Measurements from ENCODE around the gene ACP1. TPM values are rescaled to one million over a fixed set of nuclear protein-coding genes. Genes with fewer than 3 reads are reported as not detected.

Gene ACP1
- polyA plus RNA-seq, 2 of the 4 experiments (the other 2 are of a cell fraction): 204 to 338 TPM

DNA sequence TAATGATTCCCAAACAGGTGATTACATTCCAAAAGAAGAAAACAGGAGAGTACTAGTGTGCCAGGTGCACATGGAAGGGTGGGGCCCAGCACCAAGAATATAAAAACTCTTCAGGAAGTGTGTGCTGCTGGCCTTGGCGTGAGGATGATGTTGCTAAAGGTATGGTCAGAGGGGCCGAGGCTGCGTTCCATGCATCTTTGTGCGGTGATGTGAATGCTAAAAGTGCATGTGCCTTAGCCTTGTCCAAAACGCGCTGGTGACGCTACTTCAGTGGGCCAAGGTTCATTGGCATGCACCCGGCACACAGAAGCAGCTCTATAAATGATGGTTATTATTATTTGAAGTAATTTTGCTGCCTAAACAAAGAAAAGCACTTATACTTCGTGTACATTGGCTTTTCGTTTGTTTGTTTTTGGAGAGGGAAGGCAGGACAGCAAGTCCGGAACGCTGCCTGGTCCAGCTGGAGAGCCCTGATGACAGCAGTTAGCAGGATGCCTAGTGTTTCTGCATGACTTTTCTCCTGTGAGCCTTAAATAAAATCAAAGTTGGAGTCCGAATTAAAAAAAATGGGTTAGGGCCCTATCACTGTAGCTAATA lies 20.2 kb downstream of the ACP1 start:
- H3K4me3 ChIP-seq: no peak overlapping the region
- no peak overlapping the region for H3K27ac ChIP-seq
- H3K4me2 ChIP-seq: no peak overlapping the region
- 83% methylated on average over 13 of the region's 13 CpGs for WGBS (ENCODE audit: missing lambda C conversion rate)
- ChIA-PET POLR2A (no interaction called here), CTCF (interaction anchor here (0.6 to 1.4 kb wide), 4 partner anchors 13 to 266 kb away, joined by 3 to 4 read pairs (median 3); no protein-coding TSS in a partner anchor)
- FAIRE-seq: no peak
- no peak for TF ChIP-seq ZFP36 (IDR thresholded peaks at IDR 0.05; ENCODE audit: borderline replicate concordance, partially characterized antibody)
- TF ChIP-seq CHD2 (IDR thresholded peaks at IDR 0.05; ENCODE audit: low read length, partially characterized antibody): no peak
- TF ChIP-seq RARB (CRISPR knock-in tag; IDR thresholded peaks at IDR 0.05): no peak
- TF ChIP-seq FOSL2 (IDR thresholded peaks at IDR 0.05): no peak
- TF ChIP-seq FOSL2 (CRISPR knock-in tag; IDR thresholded peaks at IDR 0.05): no peak
- no peak for TF ChIP-seq SREBF2 (IDR thresholded peaks at IDR 0.05)
- no peak for TF ChIP-seq EHMT2 (IDR thresholded peaks at IDR 0.05; ENCODE audit: low read depth)
- no peak for TF ChIP-seq KDM1A (IDR thresholded peaks at IDR 0.05; ENCODE audit: low read depth)
- no peak for TF ChIP-seq HOXB13 (CRISPR knock-in tag; IDR thresholded peaks at IDR 0.05; ENCODE audit: low read depth)
- no peak for TF ChIP-seq MAFK (IDR thresholded peaks at IDR 0.05; ENCODE audit: partially characterized antibody)
- no peak for TF ChIP-seq FOSB (CRISPR knock-in tag; IDR thresholded peaks at IDR 0.05)
- no peak for TF ChIP-seq RFX5 (IDR thresholded peaks at IDR 0.05)
- TF ChIP-seq, protein P1, sequence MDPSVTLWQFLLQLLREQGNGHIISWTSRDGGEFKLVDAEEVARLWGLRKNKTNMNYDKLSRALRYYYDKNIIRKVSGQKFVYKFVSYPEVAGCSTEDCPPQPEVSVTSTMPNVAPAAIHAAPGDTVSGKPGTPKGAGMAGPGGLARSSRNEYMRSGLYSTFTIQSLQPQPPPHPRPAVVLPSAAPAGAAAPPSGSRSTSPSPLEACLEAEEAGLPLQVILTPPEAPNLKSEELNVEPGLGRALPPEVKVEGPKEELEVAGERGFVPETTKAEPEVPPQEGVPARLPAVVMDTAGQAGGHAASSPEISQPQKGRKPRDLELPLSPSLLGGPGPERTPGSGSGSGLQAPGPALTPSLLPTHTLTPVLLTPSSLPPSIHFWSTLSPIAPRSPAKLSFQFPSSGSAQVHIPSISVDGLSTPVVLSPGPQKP (IDR thresholded peaks at IDR 0.05; ENCODE audit: low read depth, low read length): no peak
- no peak for TF ChIP-seq POLR2AphosphoS2 (conservative IDR thresholded peaks at IDR 0.05; ENCODE audit: low read length)
- H3K4me1 ChIP-seq: peaks cover 16% of the 10 kb centered on the region
- ATAC-seq: no peak
- no peaks in the 10 kb centered on the region for H3K9me3 ChIP-seq
- no peak for DNase-seq (ENCODE audit: low read depth in 1 of 2, low spot score in 1 of 2)

DNA sequence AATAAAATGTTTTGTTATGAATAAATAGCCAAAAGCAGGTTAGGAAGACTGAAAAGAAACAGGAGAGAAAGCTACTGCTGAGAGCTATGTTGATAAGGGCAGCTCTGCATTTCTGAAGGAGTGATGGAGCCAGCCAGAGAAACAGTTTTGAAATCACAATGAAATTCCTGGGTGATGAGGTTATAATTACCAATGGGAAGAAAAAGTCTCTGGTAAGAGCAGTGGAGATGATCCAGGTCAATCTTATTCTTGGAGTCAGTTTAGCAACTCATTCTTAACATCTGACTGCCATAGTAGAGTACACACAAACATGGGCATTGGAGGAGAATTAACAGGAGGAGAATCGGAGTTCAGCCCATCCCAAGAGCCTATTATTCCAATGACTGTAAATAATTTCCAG lies 20.8 kb downstream of the ACP1 start:
- FAIRE-seq (no peak), ATAC-seq (no peak), DNase-seq (ENCODE audit: low read depth in 1 of 2, low spot score in 1 of 2) (no peak)
- WGBS (ENCODE audit: missing lambda C conversion rate): 96% methylated on average over 1 of the region's 1 CpG
- POLR2A ChIA-PET: no interaction called here
- H3K4me2 ChIP-seq: no peak overlapping the region
- no peak for TF ChIP-seq GATA3 (IDR thresholded peaks at IDR 0.05; ENCODE audit: borderline replicate concordance)
- no peak for TF ChIP-seq FOSB (CRISPR knock-in tag; IDR thresholded peaks at IDR 0.05)
- no peak for TF ChIP-seq SREBF2 (IDR thresholded peaks at IDR 0.05)
- TF ChIP-seq HEYL (CRISPR knock-in tag; IDR thresholded peaks at IDR 0.05): no peak
- TF ChIP-seq HOXB5 (CRISPR knock-in tag; IDR thresholded peaks at IDR 0.05): no peak
- TF ChIP-seq, protein P2, sequence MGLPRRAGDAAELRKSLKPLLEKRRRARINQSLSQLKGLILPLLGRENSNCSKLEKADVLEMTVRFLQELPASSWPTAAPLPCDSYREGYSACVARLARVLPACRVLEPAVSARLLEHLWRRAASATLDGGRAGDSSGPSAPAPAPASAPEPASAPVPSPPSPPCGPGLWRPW (IDR thresholded peaks at IDR 0.05): no peak
- no peak for TF ChIP-seq EHMT2 (IDR thresholded peaks at IDR 0.05; ENCODE audit: low read depth)
- H3K9me3 ChIP-seq: no peaks in the 10 kb centered on the region
- no peak overlapping the region for H3K4me3 ChIP-seq
- no peak overlapping the region for H3K27ac ChIP-seq
- H3K4me1 ChIP-seq: peaks cover 16% of the 10 kb centered on the region
- CTCF ChIA-PET: interaction anchor here (0.6 to 1.4 kb wide), 3 partner anchors 13 to 267 kb away, joined by 3 read pairs; no protein-coding TSS in a partner anchor

DNA sequence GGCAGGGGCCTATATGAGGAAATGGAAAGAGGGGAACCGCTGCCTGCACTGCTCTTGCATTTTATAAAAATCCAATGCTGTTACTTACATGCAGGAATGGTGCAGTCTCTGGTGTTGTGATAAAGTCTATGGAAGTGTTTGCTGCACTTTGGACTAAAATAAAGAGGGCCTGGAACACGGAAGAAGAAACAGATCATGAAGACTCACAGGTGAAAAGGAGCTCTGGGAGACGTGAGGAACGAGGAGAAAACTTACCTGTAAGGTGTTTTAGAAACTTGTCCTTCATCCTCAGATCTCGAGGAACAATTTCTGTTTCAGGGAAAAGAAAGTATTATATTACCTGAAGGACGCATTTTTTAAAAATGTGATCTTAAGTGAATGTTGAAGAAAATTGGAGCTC lies 21.3 kb downstream of the ACP1 start:
- peaks cover 16% of the 10 kb centered on the region for H3K4me1 ChIP-seq
- no peak for FAIRE-seq
- no peak overlapping the region for H3K4me2 ChIP-seq
- no peak for ATAC-seq
- DNase-seq (ENCODE audit: low read depth in 1 of 2, low spot score in 1 of 2): no peak
- H3K27ac ChIP-seq: no peak overlapping the region
- POLR2A ChIA-PET: no interaction called here
- TF ChIP-seq ZFP36 (IDR thresholded peaks at IDR 0.05; ENCODE audit: borderline replicate concordance, partially characterized antibody) (no peak), SREBF2 (IDR thresholded peaks at IDR 0.05) (no peak), CBX8 (IDR thresholded peaks at IDR 0.05) (no peak), RARB (CRISPR knock-in tag; IDR thresholded peaks at IDR 0.05) (no peak), NPAS2 (CRISPR knock-in tag; IDR thresholded peaks at IDR 0.05; ENCODE audit: borderline replicate concordance) (no peak), FOXS1 (CRISPR knock-in tag; IDR thresholded peaks at IDR 0.05) (no peak), CBX2 (IDR thresholded peaks at IDR 0.05; ENCODE audit: borderline replicate concordance, low read depth) (no peak), ZNF302 (CRISPR knock-in tag; IDR thresholded peaks at IDR 0.05) (no peak), KDM1A (IDR thresholded peaks at IDR 0.05; ENCODE audit: low read depth) (no peak), HEYL (CRISPR knock-in tag; IDR thresholded peaks at IDR 0.05) (no peak), KDM5A (IDR thresholded peaks at IDR 0.05) (no peak), MAZ (IDR thresholded peaks at IDR 0.05; ENCODE audit: borderline replicate concordance, low read depth, low read length) (no peak), PHF8 (IDR thresholded peaks at IDR 0.05; ENCODE audit: borderline replicate concordance, low read depth) (no peak)
- no peaks in the 10 kb centered on the region for H3K9me3 ChIP-seq
- H3K4me3 ChIP-seq: no peak overlapping the region
- CTCF ChIA-PET: interaction anchor here (0.7 to 1.4 kb wide), 2 partner anchors 267 to 268 kb away, joined by 3 to 4 read pairs; no protein-coding TSS in a partner anchor
- 74% methylated on average over 6 of the region's 6 CpGs for WGBS (ENCODE audit: missing lambda C conversion rate)
